ENCODE results near the gene NKX1-2.

- TF ChIP-seq POLR2AphosphoS5 (IDR thresholded peaks at IDR 0.05; ENCODE audit: borderline replicate concordance, low read depth, low read length) (no peak), EZH2 (IDR thresholded peaks at IDR 0.05) (no peak), FOXP2 (optimal IDR thresholded peaks at IDR 0.05; ENCODE audit: control extremely low read depth, extremely low read length, insufficient read depth) (no peak)
These were observed 24.8 kb upstream of the NKX1-2 start for GRCh38 chr10:124474514-124475070.

Measured in SK-N-MC (cell line).